ELR (cell line): ENCODE measurements around the gene TRAK1.
A peak's percentile ranks its signal among the peaks of the same experiment; 100 is the strongest.

Experiments
- DNase-seq: peaks from one replicate; pipeline ENCODE4 v3.0.0-alpha.2; 2015; ENCODE audit warnings: low read depth

The TRAK1 gene

DNA sequence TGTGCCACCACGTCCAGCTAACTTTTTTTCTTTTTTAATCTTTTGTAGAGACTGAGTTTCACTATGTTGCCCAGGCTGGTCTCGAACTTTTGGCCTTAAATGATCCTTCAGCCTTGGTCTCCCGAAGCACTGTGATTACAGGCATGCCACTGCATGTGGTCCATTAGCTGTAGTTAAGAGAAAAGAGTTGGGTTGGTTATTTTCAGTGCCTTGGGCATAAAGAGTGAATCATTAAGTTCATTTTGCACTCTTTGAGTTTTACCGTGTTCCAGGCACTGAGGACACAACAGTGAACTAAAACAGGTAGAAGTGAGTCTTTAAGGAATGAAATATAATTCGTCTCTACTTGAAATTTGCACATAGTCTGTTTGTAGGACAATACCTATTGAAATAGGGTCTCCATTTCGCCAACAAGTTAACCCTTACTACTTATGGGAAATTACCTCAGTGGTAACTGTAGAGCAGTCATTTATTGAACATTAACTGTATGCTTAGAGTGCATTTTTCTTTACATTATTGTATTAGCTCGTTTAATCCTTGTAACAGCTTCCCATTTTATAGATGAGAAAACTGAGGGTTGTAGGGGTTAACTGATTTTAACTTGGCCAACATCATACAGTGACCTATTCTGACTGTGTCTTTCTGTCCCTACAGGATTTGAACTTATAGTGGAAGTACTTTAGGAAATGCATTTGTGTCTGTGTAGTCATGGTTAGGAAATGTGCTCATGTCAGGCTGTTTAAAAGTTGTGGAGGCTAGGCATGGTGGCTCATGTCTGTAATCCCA lies 22.7 kb upstream of the TRAK1 start:
- DNase-seq = no peak

DNA sequence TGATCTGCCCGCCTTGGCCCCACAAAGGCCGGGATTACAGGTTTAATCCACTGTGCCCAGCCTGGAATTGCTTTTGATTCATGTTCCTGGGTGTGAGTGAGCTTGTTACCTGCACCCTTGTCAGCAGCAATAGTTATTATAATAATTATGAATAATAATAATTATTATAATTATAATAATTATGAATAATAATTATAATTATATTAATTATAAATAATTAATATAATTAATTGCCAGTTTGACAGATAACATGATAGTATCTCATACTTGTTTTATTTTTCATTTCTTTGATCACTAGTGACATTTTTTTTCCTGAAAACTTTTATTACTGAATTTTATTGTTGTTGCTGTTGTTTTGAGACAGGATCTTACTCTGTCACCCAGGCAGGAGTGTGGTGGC lies 21.1 kb upstream of the TRAK1 start:
- DNase-seq = no peak

DNA sequence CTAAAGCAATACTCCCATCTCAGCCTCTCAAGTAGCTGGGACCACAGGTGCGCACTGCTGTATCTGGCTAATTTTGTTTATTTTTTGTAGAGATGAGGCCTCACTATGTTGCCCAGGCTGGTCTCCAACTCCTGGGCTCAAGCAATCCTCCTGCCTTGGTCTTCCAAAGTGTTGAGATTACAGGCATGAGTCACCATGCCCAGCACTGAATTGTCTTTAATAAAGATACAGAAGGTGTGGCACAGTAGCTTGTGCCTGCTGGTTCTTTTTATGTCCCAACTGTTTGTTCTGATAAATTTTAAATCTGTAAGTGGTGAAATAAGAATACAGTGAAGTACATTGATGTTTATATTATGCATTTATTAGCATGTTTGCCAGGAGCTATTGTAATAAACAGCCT lies 20.6 kb upstream of the TRAK1 start:
- DNase-seq = peak; percentile 30

DNA sequence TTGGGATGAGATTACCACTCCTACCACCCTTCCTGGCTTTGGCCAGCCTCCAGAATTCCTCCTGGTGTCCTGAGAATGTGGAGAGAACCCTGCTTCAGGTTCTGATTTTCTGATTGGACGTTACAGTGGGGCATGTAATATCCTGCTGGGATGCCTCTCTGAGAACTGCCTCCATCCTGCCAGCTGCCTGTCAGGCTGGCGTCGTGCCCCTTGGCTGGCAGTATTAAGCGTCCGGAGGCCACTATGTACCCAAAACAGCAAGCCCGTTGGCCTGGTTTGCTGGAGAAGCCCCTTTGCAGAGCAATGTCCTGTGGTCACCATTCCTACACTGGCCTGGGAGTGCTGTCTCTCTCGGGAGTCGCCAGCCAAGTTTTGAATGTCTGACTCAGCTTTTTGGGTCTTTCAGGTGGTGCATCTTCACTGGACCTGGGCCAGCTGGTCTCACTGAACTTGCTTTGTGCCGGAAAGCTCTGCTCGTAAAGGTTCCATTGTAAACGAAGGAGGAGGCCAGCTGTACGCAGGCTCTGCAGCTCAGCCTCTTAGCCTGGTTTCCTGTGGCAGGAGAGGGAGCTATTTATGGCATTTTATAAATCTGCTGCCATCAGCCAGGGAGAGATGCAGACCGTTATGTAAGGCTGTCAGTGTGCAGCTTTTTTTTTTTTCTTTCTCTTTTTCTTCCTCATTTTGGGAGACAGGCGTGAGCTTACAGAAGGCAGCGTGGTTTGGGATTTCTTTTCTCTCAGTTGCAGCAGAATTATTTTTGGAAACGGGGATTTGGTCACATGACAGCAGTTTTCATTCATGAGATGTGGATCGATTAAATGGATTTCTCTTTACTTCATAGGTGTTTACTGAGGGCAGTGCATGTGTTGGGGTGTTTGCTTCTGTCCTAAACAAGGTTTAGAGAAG lies 19.0 kb upstream of the TRAK1 start:
- peak; percentile 67 for DNase-seq

DNA sequence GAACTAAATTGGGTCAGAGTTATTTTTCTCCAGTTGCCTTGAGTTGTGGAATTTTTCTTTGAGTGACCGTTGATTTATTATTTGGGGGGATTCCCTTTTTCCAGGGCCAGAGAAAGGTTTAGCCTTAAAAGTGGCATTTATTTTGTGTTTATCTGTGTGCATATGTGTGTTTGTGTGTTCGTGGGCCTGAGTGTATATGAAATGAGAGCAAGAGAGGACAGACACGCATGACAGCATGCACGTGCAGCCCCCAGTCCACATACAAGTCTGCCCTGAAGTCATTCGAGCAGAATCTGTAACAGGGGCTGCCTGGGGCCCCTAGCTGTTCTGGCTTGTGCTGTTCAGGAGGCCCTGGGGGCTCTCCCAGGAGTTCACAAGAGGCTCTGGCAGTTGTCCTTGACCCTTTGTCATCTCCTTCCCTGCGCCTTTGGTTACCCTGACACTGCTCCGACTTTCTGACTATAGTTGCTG lies 18.3 kb upstream of the TRAK1 start:
- DNase-seq = no peak

DNA sequence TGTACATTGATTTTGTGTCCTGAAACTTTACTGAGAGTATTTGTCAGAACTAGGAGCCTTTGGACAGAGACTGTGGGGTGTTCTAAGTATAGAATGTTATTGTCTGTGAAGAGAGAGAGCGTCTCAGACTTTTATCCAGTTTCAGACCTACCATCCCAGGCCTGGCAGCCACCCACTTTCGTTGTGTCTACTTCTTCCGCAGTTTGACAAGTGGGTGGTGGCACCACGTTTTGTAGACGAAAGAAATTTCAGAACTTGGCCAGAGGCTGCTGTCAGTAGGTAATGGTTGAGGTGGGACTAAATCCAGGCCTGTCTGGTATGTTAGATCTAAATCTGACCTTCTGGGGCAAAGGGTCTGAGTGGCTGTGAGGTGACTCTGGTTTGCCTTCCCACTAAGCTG lies 13.4 kb upstream of the TRAK1 start:
- DNase-seq = no peak

DNA sequence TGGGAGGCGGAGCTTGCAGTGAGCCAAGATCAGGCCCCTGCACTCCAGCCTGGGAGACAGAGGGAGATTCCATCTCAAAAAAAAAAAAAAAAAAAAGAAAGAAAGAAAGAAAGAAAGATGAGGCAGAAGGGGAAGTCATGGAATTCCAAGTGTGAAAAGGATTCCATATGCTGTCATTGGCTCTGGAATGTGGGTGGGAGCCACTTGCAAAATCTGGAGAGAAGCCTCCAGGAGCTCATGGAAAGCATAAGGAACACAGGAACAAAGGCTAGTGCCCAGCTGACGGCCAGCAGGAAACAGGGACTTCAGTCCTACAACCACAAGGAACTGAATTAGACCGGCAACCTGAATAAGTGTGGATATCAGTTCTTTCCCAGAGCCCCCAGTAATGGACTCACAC lies 12.5 kb upstream of the TRAK1 start:
- peak; percentile 36 for DNase-seq

DNA sequence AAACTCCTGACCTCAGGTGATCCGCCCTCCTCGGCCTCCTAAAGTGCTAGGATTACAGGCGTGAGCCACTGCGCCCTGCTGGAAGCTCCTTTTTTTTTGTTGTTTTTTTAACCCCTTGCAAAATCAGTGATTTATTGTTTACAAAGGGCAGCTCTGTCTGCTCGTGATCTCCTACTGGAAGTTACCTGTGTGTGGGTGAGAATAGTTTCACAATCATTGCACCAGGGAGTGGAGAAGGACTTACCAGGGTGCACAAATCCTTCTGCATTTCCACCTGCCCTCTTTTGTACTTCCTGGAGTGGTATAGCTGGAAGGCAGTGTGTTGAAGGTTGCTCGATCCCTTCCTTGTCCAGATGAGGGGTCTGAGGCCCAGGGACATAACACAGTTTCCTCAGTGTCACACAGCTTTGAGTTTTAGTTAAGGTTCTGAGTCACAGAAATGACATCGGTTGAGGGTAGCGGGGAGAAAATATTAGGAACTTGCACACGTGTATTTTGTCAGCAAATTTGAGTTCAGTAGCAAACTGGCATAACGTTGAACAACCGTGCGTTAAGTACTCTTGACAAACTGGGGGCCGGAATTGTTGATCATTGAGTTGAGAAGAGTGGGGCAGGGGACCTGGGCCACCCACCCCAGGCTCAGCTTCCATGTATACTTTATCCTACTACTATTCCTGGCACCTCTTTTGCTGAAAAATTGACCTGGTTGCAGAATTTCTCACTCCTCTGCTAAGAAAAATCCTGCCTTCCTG lies 11.3 kb upstream of the TRAK1 start:
- no peak for DNase-seq

DNA sequence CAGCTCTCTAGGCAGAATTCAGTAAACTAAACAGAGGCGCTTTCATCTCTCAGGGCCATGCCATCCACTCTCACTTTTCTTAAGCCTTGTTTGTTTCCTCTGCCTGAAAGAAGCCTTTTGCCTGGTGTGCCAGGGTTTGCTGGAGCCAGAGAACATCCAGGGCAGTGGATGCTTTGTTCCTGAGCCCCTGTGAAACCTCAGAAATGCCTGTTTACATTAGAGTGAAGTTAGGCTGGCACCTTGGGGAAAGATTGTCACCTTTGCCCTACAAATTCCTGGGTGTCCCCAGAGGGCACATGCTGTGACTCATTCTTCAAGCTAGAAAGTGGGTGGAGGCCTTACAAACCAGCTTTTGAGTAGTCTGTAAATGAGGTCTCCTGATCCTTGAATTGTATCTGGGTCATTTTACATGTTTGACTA lies 10.7 kb upstream of the TRAK1 start:
- DNase-seq = peak; percentile 79

DNA sequence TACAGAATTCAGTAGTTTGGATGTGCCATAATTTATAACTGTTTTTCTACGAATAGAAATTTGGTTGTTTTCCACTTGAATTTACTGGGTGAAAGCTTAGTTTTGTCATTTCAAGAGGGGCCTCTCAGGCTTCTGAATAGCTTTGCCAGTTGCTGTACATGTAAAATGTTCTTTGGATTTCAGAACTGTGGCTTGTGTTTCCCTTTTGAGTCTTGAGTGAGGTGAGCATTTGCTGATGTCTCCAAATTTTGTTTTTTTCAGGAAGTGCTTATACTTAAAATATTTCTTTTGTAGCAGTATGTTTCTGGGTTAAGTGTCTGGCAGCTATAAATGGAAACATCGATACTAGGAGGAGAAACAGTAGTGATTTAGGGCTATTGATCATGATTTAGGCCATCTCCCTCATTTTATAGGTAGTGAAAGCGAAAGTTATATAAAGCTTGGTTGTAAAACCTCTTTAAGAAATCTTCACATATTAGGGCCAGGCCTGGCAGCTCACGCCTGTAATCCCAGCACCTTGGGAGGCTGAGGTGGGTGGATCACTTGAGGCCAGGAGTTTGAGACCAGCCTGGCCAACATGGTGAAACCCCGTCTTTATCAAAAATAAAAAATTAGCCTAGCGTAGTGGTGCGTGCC lies 9.2 kb upstream of the TRAK1 start:
- no peak for DNase-seq

DNA sequence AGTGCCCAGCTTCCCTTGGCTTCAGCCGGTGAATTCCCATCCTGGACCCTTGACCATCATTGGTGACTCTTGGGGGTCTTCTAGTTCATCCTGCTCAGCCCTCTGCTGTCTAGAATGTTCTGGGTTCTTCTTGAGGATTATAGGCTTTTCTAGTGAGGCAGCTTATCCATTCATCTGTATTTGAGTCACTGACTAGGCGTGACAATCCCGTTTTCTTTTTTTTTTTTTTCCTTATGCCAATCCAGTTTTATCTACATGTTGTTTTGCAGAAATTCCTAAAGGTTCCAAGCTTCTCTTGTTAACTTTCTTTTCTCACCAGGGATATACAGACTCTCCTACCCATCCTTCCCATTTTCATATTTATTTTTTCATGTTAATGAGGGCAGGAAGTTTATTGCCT lies 6.6 kb upstream of the TRAK1 start:
- no peak for DNase-seq

DNA sequence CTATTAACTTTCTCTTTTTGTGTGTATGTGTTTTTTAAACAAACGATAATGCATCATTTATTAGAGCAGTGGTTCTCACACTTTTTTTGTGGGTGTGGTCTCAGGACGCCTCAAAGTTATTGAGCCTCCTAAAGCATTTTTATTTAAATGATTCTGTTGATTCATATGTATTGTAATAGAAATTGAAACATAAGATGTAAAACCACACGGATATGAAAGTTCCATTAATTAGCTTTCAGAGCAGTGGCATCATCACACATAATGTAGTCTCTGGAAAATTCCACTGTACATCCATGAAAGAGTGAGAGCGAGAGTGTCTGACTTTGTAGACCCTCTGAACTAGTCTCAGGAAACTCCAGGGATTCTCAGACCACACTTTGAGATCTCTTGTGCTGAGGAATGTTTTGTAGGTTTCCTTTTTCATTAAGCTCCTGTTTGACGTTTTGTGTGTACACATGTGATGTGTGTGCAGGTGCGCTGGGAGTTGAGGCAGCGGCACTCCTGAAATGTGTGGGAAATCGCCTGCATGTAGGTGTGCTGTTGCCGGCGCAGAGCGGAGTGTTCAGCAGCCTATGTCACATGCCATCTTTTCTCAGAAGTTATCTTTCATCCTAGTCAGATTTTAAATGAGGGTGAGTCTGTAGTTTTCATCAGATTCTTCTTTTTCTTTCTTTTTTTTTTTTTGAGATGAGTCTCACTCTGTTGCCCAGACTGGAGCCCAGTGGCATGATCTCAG lies 5.3 kb upstream of the TRAK1 start:
- DNase-seq = no peak

DNA sequence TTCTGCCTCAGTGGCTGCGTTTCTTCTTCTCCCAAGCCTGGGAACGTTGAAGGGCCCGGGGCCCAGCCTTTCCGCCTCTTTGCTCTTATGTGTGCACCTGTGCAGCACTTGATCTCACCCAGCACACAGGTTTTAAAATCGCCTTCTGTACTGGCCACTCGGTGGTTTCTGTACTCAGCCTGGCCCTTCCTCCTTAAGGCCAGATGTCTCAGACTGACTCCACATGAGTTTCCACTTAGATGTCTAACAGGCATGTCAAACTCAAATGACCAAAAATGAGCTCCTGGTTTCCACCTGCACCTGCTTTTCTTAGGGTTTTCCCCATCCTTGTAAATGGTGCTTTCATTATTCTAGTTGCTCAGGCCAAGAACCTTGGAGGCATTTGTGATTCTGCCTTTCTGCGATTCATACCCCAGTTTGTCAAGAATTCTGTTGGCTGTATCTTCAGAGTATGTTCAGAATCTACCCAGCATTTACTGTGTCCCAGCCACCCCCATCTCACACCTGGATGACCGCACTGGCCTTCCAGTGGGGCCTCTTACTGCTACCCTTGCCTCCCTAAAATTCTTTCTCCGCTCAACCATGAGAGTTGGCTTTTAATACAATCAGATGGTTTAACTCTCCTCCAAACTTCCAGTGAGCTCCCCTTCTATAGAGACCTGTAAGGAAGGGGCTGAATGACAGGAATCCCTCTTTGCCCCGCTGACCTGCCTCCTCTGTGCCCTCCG lies 2.2 kb upstream of the TRAK1 start:
- DNase-seq = no peak

DNA sequence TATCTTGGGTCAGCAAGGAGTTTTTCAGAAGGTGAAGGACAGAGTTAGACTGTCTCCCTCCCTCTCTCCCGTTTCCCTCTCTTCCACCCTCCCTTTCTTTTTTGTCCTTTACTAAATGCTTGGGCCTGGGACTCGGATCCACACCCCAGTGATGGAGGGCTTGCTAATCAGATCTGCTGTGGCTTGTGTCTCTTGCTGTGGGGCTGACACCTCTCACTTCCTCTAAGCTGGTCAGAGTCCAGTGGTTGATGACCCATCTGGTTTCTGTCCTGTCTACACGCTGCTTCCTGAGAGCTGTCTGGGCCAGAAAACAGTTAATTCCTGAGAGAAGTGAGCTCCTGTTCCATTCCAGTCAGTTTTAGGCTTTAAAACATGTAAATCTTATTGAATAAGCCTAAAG lies 849 bp downstream of the TRAK1 start:
- DNase-seq = no peak

DNA sequence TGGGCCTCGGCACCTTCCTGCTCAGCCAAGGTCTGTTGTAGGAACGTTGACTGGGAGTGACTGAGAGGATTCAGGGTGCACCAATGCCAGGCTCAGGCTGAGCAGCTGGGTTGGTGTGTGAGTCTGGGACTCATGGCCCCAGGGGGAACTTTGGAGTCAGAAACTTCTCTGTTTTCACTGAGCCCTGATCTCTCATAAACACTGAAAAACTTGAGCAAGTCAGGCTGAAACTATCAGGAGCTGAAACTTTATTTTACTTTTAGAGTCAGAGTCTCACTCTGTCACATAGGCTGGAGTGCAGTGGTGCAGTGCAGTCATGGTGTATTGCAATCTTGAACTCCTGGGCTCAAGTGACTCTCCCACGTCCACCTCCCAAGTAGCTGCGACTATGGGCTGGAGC lies 3.0 kb downstream of the TRAK1 start:
- no peak for DNase-seq

DNA sequence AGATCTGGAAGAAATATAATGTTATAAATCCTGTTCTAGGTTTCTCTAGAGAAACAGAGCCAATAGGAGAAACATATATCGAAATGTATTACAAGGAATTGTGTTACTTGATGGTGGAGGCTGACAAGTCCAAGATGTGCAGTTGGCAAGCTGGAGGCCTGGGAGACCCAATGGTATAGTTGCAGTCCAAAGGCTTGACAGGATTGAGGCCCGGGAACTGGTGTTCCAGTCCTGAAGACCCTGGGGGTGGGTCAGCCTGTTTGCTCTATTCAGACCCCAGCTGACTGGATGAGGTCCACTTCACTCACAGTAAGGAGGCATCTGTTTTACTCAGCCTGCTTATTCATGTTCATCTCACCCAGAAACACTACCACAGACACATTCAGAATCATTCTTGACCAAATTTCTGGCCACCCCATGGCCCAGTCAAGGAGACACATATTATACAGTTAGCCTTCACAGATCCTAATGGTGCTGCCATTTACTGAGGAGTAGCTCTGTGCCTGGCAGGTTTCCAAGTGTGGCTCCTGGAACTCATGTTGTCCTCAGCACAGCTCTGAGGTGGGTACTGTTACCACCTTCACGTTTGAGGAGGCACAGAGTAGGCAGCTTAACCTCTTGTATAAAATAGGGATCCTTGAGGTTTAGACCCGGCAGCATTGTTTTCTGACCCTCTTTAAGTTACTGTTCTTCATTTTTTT lies 3.7 kb downstream of the TRAK1 start:
- DNase-seq = no peak

DNA sequence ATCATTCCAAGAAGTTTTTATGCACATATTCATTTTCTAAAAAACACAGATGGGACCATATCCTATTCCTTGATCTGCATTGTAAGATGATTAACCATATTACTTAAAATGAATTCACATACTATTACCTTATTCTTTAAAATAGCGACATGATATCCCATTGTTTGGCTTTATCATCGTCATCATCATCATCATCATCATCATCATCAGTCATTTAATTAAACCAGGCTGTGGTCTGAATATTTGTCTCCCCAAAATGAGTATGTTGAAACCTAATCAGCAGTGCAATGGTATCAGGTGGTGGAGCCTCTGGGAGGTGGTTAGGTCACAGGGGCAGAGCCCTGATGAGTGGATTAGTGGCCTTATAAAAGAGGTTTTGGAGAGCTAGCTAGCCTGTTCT lies 4.4 kb downstream of the TRAK1 start:
- no peak for DNase-seq

DNA sequence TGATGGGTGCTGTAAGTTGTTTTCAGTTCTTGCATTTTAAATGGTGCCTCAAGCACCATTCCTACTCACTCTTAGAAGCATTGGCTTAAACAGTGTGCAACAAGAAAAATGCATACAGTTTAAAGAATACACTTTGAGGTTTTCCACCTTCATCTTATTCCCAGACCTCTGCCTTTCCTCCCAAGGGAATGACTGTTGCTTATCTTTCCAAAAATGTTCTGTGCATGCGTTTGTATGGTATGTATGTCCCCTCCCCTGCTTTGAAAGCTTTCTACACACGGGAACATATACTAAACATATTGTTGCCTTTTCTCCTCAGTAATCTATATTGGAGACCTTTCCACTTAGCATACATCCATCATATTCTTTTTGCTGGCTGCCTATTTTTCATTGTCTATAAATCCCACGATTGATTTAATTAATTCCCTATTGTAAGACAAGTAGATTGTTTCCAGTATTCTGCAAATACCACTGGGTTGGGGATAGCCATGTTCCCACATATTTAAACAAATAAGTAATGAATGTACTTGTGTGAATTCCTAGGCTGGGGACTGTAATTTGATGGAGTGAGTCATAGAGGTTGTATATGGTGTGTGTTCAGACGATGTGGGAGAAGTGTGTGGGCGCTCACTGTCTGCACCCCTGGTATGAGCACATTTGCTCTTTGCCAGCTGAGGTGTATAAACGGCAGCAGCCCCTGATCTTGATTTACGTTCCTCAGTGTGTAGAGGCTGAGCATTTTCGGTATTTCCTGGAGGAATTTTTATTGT lies 5.8 kb downstream of the TRAK1 start:
- peak; percentile 69 for DNase-seq

DNA sequence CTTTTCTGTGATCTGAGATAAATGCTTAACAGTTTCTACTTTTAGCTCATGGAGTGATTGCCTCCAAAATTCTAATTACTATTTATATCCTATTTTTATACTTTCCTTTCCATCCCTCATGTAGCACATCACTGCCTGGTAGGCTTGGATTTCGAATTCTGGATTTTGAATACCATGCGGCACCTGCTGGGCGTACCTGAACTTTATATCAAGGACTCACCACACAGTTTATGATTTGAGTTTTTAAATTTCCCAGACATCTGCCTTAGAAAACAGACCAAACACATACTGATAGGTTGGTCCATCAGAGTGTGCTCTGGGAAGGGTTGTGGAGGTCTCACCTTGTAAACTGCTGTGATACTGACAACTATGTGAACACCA lies 6.4 kb downstream of the TRAK1 start:
- no peak for DNase-seq
